RPMI8226 (cell line): ENCODE data around the gene ROR2.
A peak's percentile ranks its signal among the peaks of the same experiment; 100 is the strongest.

Source experiments
- DNase-seq: peaks from one replicate; pipeline ENCODE4 v3.0.0-alpha.2; 2015

The ROR2 gene

DNA sequence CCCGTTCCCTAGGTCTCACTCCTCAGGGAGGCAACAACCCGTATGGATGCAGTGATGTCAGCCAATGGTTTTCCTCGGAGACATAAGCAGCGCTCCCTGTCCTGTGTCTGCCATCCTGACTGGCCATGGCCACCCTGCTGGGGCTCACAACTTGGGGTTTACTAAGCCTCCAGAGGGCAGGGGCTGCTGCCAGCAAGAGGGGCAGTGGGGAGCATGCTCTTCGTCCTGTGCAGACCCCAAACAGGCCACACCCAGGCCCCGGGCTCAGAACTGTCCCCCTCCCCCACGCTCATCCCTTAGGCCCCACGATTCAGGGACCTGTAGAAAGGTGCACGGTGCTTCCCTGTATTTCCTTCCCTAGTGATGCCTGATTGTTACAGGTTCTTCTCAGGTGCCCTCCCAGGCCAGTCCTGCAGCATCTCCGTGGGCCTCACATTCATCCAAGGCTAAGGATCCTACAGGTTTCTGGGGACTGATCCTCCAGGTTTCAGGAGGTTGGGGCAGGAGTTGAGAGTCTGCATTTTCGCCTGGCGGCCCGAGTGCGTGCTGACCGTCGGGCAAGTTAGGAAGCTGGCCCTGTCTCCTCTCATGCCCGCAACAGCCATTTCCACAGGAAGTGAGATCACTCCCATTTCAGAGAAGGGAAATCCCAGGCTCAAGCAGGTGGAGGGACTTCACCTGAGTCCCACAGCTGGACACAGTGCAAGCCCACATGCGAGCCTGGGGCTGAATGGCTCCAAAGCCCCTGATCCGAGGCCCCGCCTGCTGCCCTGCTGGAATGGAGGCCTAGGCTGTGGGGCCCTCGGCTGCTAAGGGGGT lies 217.6 kb downstream of the ROR2 start:
- no peak for DNase-seq

DNA sequence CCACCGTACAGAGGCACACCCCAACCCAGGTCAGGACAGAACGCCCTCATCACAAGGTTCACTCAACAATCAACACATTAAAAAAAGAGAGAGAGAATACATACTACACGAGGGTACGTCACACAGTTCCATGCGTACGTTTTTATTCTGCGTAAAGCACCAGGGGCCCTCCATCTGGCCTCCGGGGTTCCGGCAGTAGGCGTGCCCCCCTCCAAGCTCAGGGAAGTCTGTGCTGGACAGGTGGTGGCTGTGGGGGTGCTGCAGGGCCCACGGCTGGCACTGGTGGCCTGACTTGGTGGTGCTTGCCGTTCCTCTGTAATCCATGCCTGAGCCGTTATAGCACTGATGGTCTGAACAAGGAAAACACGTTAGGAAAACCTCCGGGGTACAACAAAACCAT lies 219.2 kb downstream of the ROR2 start:
- DNase-seq = no peak

DNA sequence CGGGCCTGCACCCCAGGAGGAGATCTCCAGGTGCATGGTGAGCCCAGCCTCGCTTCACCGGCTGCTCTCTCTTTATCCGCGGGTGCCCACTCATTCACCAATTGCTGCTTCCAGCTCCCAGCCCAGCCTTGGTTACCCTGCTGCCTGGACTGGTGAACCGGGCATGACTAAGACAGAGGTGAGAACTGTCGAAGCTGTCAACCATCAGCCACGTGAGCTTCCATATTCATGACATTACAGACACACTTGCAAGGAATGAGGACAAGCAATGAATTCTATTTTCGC lies 220.5 kb downstream of the ROR2 start:
- DNase-seq = no peak

DNA sequence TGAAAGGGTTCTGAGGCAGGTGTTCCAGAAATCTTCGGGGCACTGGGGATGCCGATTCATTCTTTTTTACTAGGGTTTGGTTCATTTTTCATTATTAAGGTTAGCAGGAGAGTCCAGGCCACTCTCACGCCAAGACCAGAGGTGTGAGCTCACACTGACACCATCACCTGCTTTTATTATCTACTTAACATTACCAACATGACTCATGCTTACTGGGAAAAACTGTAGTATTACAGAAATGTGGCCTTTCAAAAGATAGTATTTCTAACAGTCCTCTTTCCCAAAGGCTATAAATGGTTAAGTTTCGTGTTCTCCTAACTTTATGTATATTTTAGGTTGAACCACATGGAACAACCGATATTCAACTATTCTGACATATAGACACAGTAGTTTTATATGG lies 222.1 kb downstream of the ROR2 start:
- no peak for DNase-seq

DNA sequence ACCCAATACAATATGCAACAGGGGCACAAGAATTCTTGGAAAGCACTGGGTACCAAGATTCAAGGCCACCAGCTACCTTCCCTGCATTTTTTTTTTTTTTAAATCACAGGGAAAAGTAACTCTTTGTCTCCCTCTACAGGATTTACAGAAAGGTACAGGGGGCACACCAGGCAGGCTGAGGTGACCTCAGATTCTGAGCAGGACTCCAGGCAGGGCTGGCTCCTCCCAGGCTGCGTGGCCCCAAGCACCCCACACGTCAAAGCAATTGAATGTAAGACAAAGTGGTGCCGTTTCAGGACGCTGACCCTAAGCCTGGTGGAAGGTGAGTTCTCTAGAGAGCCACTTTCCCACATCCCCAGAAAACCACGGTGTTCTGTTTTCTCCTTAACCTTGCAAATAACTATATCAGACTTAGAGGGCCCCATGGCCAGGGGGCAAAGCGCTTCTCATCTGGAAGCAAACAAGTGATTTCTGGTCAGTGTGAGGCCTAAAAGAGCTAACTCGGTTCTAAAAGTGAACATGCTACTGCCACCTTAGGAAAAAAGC lies 222.6 kb downstream of the ROR2 start:
- peak; percentile 47 for DNase-seq

DNA sequence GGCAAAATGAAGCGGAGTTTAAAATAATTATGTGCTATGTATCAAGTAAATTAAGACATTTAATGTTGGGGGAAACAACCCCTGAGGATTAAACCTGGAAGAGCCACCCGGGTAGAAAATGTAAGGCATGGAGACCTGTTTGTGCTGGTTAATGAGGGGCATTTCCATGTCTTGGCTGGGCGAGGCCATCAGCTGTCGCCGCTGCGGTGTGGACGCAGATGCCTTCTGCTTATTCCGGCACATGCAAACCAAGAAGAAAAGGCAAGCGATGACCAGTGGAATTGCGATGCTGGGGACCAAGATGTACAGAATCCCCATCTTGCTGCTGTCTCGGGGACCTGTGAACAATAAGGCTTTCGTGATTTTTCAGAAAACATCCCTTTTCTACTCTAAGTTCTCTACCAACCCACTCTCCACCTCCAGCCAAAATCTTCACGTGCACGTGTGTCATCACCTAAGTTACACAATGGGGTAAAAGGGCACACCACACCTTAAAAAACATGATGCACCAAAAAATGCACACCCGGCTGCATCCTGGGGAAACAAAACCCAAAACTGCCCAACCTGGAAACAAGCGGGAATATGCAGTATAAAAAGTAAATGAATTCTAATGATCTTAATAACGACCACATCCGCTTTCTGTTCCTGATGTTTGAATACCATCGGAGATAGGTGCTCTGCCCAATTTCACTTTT lies 223.5 kb downstream of the ROR2 start:
- no peak for DNase-seq

DNA sequence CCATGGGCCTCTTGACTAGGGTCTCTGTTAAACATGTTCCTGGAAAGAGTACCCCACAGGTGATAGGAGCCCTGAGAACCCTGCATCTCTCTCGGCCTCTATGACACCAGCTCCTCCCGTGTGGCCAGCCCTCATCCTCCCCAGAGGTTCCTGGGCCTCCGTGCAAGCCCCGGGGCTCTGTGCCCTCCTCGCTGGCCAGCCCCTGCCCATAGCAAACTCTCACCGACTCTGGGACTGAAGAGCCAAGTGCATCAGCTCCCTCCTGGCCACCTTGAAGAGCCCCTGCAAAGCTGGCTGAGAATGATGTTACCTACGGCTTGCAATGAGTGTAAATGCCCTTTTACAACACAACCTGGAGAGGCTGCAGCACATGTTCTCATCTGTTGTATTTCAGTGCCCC lies 224.4 kb downstream of the ROR2 start:
- DNase-seq = no peak

DNA sequence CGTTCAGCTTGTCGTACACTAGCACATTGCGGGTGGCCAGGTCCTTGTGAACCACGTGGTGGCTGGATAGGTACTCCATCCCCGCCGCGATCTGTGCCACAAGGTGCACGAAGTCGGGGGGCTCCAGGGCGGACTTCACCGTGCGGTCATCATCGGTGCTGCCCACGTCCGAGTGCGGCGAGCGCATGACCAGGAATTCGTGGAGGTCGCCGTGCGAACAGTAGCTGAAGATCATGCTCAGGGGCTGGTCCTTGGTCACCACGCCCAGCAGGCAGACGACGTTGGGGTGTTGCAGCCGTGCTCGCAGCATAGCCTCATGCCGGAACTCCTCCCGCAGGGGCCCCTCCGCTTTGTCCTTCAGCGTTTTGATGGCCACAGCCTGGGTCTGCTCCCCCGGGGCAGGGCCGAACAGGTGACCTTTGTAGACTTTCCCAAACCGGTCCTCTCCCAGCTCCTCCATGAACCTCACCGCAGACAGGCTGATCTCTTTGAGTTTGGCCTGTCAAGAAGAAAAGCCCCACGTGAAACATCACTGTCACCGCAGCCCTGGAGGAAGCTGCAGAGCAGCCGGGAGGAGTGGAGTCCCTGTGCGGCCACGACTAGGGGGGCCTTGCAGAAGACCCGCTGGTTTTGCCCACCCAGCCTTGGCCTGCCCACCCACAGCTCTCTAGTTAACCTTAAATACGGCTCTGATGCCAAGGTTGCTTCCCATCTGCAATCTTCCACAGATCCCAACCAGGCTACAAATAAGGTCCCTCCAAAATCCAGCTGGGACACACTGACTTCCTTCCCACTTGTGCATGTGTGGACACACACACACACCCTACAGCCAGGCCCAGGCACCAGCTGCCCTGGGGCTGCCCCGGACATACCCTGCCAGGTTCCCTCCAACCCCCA lies 225.2 kb downstream of the ROR2 start:
- DNase-seq = no peak

DNA sequence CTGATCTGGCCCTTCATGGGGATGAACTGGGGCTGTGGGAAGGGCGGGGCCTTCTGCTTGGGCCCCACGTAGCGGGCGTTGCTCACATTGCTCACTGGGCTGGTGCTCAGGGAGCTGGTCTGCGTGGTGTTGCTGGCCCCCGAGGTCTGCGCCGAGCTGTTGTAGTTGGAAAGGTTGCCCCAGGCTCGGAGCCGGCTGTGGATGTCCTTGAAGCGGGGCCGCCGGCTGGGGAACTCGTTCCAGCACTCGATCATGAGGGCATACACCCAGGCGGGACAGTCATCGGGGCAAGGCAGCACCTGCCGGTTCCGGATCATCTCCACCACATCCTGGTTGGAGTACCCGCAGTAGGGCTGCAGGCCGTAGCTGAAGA lies 226.0 kb downstream of the ROR2 start:
- no peak for DNase-seq

DNA sequence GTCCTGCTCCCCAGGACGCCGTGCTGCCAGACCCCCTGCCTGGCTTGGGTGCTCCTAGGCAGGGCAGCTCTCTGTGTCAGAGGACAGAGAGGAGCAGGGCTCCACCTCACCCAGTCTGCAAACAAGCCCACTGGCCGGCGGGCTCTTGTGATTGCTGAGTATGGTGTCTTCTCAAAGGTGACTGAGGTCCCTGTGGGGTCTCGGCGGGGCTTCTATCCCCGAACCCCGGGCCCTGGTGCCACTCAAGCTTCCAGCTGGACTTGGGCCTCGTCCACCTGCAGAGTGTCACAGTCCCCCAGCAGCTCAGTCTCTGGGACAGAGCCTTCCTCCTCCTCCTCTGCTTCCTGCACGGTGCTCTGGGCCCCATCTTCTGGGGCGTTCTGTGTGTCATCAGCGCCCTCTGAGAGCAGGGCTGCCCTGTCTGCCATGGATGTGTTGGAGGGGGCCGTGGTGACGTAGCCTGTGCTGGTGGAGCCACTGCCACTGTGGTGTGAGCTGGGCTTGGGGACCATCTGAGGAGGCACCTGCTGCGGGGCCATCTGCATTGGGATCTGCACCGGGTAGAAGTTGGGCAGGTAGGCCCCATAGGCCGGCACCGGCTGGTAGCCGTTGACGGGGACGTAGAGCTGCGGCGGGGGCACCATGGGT lies 226.5 kb downstream of the ROR2 start:
- no peak for DNase-seq

DNA sequence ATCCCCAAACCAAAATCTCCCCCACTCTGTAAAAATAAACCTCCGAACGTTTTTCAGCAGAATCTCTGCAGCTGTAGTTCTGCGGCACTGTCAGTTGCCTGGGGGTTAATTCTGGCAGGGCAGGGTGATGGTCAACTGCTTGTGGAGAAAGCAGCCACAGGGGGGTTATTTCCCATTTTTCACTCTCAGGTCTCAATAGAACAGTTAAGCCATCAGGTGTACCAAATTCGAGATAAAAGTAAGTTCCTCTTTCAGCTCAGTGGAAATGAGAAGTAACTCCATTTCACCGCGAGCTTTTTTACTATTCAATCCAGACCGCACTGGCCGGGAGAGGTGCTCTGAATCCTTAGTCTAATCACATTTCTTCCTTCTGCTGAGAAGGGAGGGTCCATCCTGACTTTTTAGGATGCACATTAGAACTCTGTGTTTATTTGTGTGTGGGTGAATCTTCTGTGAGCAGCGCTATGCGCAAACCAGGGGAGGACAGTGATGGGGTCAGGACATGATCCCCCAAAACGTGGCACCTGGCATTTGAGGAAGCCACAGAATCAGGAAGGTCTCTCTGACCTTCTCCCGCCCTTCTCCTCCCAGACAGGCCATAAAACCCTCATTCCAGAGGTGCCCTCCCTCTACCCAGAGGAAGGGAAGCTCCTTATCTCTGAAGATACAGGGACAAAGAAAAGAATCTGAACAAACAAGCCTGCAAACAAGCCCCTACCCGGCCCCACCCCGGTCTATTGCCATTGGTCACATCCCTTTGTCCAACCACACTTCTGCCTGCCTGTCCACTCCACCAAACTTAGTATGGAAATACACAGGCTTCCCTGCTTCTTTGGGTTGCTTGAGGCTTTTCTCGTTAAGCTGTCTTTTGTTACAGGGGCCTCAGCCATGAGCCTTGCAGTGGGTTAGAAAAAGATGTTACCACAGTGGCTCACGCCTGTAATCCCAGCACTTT lies 229.0 kb downstream of the ROR2 start:
- peak; percentile 16 for DNase-seq

DNA sequence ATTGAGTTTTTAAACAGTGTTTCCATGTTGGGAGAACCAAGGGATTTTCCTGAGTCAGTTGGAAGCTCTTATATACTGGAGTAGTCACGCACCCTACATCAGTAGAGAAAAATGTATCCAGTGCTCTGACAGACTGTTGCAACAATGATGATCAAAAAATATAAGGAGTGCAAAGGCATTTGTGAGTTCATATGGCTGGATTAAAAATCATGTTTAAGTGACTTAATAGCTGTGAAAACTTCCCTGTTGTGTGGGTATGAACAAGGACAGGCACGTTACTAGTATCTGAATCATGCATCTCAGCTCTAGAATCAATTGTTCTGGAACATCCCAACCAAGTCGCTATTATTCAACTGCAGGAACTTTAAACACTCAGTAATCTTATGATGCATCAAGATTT lies 229.7 kb downstream of the ROR2 start:
- no peak for DNase-seq

DNA sequence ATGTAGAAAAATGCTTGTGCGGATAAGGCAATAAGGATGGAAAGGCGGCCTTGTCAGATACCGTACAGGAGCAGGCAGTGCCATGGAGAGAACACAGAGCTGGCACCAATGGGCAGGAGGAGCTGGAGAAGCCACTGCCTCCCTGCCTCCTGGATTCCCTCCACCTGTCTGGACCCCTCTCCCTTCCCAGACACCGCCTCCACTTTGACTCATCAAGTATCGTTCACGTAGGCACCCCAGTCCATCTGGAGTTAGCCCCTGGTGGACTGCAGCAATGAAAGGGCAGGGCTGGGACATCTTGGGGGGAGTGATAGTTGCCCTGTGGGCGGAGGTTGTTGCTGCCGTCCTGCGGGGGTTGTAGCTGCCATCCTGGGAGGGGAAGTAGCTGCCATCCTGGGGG lies 232.0 kb downstream of the ROR2 start:
- DNase-seq = no peak

DNA sequence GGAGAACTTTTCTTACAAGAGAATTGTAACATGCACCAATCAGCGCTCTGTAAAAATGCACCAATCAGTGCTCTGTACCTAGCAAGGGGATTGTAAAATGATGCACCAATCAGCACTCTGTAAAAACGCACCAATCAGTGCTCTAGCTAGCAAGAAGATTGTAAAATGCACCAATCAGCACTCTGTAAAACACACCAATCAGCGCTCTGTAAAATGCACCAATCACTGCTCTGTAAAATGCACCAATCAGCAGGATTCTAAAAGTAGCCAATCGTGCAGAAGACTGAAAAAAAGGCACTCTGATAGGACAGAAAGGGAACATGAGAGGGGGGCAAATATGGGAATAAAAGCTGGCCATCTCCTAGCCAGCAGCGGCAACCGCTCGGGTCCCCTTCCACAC lies 233.2 kb downstream of the ROR2 start:
- no peak for DNase-seq

DNA sequence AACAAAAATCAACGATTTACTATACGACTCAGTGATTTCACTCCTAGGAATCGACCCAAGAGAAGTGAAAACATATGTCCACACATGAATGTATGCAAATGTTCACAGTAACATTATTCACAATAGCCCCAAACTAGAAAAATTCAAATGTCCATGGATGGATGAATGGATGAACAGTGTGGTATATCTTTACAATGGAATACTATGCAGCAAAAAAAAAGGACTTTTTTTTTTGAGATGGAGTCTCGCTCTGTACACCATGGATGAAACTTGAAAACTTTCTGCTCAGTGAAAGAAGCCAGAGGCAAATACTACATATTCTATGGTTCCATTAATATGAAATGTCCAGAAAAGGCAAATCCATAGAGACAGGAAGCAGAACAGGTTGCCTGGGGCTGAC lies 233.8 kb downstream of the ROR2 start:
- no peak for DNase-seq

DNA sequence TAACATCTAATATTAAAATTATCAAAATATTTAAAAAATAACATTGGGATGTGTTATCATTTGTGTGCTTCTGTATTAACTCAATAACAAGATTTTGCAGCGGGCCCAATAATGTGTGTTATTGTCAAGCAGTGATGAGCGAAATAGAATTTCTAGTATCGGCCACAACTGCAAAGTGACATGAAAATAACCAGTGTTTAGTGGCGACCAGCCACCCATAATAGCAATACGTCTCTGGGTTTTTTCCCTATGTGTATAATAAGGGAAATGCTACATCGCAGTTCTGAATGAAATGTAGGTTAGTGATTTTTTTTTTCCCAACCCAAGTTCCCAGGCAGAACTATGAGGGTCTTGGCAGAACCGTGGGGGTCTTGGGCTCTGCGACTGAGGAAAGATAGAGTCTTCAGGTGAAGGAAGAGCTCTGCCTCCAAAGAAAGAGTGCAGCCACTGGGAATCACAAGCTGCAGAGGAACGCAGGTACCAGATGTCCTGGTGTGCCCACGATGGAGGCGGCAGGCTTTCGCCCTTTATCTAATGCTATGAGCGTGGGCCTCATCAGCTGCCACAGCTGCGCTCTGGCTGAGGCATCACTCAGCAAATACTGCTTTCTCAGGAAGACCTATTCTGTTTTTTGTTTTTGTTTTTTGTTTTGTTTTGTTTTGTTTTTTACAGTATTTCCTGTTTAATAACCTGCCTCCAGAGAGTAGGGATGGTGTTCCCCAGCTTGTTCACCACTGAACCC lies 235.0 kb downstream of the ROR2 start:
- no peak for DNase-seq

DNA sequence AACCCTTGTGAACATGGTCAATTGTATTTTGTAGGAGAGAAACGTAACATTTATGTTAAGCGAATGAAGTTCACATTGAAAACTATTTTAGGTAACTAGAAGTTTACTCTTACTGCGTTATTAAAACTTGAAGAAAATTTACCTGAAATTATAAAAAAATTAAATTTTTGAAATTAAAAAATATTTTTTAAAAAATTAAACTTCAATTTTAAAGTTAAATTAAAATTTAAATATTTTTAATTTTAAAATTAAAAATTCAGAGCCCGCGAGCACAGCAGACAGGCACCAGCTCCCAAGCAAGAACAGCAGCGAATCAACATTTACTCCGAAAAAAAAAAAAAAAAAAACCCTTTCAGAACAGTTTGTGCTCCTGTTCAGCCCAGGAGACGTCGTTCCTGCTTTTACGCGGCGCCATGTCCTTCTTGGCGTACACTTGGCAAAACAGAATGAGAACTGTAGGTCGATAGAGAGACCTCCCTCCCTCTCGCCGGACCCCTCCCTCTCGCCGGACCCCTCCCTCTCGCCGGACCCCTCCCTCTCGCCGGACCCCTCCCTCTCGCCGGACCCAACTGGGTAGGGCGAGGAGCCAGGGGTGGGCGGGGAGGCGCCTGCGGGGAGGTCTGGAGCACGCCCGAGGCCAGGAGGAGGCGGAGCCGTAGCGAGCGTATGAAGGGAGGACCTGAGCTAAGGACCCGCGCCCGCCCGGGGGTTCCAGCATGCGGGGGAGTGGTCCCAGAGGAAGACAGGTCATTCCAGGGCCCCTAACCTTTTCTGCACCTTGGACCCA lies 235.8 kb downstream of the ROR2 start:
- peak; percentile 24 for DNase-seq

DNA sequence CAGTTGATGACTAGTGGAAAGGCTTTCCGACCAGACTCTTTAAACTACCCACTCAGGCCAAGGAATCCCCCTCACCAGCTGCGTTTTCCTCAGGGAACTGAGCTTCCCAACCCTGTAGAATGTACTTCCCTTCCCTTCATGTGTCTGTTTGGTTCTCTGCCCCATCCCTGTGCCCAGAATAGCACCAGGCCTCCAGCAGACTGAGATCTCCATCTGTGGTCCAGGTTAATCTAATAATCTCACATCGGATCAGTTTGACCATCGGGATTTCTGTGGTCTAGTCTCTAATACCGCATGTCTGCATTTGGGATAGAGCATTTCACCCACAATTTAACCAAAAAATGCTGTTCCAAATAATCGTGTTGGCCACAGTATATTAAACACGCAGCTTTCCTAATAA lies 237.2 kb downstream of the ROR2 start:
- no peak for DNase-seq

DNA sequence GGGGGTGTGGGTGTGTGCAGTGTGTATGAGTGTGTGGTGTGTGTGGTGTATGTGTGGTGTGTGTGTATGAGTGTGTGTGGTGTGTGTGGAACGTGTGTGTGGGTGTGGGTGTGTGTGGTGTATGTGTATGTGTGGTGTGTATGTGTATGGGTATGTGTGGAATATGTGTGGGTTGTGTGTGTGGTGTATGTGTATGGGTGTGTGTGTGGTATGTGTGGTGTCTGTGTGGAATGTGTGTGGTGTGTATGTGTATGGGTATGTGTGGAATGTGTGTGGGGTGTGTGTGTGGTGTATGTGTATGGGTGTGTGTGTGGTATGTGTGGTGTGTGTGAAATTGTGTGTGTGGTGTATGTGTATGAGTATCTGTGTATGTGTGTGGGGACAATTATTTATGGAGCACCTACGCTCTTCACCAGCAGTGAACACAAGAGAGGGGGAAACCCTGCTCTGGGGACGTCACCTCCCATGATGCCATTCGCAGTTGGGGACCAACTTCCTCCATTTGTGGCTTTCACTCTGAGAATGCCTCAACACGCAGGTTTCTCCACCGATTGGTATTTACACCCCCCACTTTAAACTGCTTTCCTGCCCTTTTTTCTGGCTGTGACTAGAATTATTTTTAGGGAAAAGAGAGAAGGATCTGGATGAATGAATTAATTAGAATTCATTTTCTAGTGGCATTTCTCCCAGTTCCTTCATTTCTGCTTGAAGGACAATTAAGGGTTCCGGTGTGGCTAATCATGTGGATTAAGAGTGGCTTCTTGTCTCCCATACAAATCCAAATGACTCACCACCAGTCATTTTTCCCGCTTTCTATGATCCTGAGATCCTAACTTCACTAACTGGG lies 238.1 kb downstream of the ROR2 start:
- peak; percentile 23 for DNase-seq
